ENCODE results near the gene ACOX3.

DNA sequence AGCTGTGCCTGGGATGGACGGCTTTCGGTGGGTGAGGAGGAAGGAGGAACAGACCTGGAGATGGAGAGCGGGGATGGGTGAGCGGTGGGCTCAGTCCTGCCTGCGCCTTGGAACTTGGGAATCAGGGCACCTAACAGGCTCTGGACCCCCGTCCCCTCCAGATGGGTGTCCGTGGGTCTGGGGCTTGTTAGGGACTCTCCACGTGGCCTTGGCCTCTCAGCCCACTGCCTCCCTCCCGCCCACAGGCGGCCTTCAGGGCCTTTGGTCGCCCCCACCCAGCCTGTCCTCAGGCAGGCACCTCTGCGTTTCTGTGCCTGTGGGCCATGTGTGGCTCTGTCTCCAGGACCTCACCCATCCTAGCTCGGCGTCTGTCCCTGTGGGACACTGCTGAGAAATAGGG lies 29.0 kb upstream of the ACOX3 start:
- TF ChIP-seq CTCF (IDR thresholded peaks at IDR 0.05; ENCODE audit: low read depth, low read length, missing input control) (no peak), RAD21 (IDR thresholded peaks at IDR 0.05) (no peak)
- TF ChIP-seq, protein P1, sequence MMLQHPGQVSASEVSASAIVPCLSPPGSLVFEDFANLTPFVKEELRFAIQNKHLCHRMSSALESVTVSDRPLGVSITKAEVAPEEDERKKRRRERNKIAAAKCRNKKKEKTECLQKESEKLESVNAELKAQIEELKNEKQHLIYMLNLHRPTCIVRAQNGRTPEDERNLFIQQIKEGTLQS (IDR thresholded peaks at IDR 0.05) = no peak

All from liver (tissue), 3 donors.